Stimulated activated CD4-positive, alpha-beta T cell treated with anti-CD3 and anti-CD28 coated beads, Interleukin-4, amount 100 ng/mL, for 1 hour (primary cell): Measurements from ENCODE around the gene HOXD4.

ENCODE experiments used
- DNase-seq: peaks from one replicate; pipeline ENCODE4 v3.0.0-alpha.2; 2020

Gene HOXD4

GRCh38 chr2:176151442-176152287 lies at the start of gene HOXD4:
Gene HOXD4 (plus strand): TSS chr2:176151550. CDS start chr2:176151634, 84 bp downstream.
- DNase-seq = no peak

- no peak for DNase-seq
Observed at GRCh38 chr2:176101842-176102241, 49.5 kb upstream of the HOXD4 start.

GRCh38 chr2:176102309-176102866 lies 49.0 kb upstream of the HOXD4 start:
- no peak for DNase-seq

- DNase-seq = no peak
Observed at GRCh38 chr2:176103194-176103593, 48.2 kb upstream of the HOXD4 start.

- no peak for DNase-seq
Observed at GRCh38 chr2:176103742-176104315, 47.5 kb upstream of the HOXD4 start.

GRCh38 chr2:176104316-176105077 lies 46.9 kb upstream of the HOXD4 start:
- DNase-seq = no peak

- no peak for DNase-seq
Observed at GRCh38 chr2:176105078-176105729, 46.1 kb upstream of the HOXD4 start.

GRCh38 chr2:176105730-176106580 lies 45.4 kb upstream of the HOXD4 start:
- no peak for DNase-seq

GRCh38 chr2:176106581-176107539 lies 44.5 kb upstream of the HOXD4 start, which contains the start of gene HOXD11:
Gene HOXD11 (plus strand): TSS chr2:176107280. CDS start chr2:176107356, 76 bp downstream.
- no peak for DNase-seq

- no peak for DNase-seq
Observed at GRCh38 chr2:176107731-176108181, 43.6 kb upstream of the HOXD4 start.

GRCh38 chr2:176109192-176109901 lies 42.0 kb upstream of the HOXD4 start:
- no peak for DNase-seq

- DNase-seq = no peak
Observed at GRCh38 chr2:176109946-176110345, 41.4 kb upstream of the HOXD4 start.

- no peak for DNase-seq
Observed at GRCh38 chr2:176110415-176111308, 40.7 kb upstream of the HOXD4 start.

GRCh38 chr2:176111309-176111663 lies 40.1 kb upstream of the HOXD4 start:
- DNase-seq = no peak

- DNase-seq = no peak
Observed at GRCh38 chr2:176111846-176112374, 39.4 kb upstream of the HOXD4 start.

GRCh38 chr2:176112375-176113302 lies 38.7 kb upstream of the HOXD4 start:
- DNase-seq = no peak
